ENCODE data around the gene IKZF4. TPM values are rescaled to one million over a fixed set of nuclear protein-coding genes. Genes with fewer than 3 reads are reported as not detected.

Gene IKZF4
- total and polyA plus RNA-seq, 10 of the 15 experiments (the other 5 are each of a cell fraction or from before 2014, with no cell fraction given) = 0.74 to 5.5 (median 1.1) TPM

DNA sequence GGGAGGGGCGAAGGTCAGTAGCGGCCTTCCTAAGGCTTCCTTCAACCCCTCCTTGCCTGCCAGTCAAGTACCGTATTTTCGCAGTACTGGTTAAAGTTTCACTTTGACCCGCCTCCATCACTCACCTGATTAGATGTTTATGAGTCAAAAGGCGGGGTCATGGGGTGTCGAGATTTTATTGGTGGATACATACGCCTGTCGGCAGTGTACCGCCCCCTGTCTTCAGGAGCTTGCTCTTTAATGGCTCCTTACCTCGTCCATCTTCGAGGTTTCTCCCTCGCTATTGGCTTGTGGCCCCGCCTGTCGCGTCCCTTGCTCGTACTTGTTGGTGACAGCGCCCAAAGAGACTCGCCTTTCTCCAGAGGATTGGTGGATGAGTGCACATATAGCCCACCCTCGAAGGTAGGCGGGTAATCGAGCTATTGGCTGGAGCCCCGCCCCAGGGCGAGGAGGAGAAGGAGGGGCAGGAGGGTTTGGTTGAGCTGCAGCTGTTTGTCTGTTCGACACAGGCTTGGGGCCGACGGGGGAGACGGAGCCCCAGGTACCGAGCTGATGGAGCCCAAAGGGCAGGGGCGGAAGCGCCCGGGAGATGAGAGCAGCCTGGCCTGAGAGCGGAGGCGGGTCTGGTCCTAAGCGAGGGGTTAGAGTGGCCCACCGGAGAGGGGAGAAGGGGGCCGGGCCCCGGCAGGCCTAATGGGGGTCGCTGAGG, 47.1 kb upstream of the IKZF4 start, which contains the start of gene RAB5B (continued):
- TF ChIP-seq RELB (IDR thresholded peaks at IDR 0.05; ENCODE audit: low read depth) = no peak
- TF ChIP-seq ZNF207 (IDR thresholded peaks at IDR 0.05; ENCODE audit: borderline replicate concordance) = no peak
- TF ChIP-seq IRF4 (IDR thresholded peaks at IDR 0.05; ENCODE audit: low read depth, low read length) = no peak
- TF ChIP-seq, protein P1, sequence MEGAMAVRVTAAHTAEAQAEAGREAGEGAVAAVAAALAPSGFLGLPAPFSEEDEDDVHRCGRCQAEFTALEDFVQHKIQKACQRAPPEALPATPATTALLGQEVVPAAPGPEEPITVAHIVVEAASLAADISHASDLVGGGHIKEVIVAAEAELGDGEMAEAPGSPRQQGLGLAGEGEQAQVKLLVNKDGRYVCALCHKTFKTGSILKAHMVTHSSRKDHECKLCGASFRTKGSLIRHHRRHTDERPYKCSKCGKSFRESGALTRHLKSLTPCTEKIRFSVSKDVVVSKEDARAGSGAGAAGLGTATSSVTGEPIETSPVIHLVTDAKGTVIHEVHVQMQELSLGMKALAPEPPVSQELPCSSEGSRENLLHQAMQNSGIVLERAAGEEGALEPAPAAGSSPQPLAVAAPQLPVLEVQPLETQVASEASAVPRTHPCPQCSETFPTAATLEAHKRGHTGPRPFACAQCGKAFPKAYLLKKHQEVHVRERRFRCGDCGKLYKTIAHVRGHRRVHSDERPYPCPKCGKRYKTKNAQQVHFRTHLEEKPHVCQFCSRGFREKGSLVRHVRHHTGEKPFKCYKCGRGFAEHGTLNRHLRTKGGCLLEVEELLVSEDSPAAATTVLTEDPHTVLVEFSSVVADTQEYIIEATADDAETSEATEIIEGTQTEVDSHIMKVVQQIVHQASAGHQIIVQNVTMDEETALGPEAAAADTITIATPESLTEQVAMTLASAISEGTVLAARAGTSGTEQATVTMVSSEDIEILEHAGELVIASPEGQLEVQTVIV (IDR thresholded peaks at IDR 0.05; ENCODE audit: borderline replicate concordance, partially characterized antibody) = peak; percentile 95
- TF ChIP-seq GABPA (IDR thresholded peaks at IDR 0.05; ENCODE audit: low read depth) = peak; percentile 75
- TF ChIP-seq TCF7 (IDR thresholded peaks at IDR 0.05; ENCODE audit: borderline replicate concordance) = no peak
- TF ChIP-seq NR2C1 (IDR thresholded peaks at IDR 0.05) = peak; percentile 64
- TF ChIP-seq MXI1 (IDR thresholded peaks at IDR 0.05; ENCODE audit: low read depth, low read length) = 0 out of 2 replicates have a peak, but pooled peaks have one; percentile 4
- no peak for TF ChIP-seq NFXL1 (IDR thresholded peaks at IDR 0.05; ENCODE audit: borderline replicate concordance)
- peak; percentile 75 for TF ChIP-seq RAD51 (IDR thresholded peaks at IDR 0.05)
- TF ChIP-seq ASH2L (IDR thresholded peaks at IDR 0.05; ENCODE audit: borderline replicate concordance, low read depth) = no peak
- TF ChIP-seq SMARCA5 (IDR thresholded peaks at IDR 0.05) = no peak
- no peak for TF ChIP-seq NR2C2 (IDR thresholded peaks at IDR 0.05; ENCODE audit: borderline replicate concordance, control insufficient read depth, insufficient read length, low read depth)
- no peak for TF ChIP-seq CTCF (IDR thresholded peaks at IDR 0.05 in 2 of 3, conservative IDR thresholded peaks at IDR 0.05 in 1 of 3; ENCODE audit: control insufficient read depth in 2 of 3, extremely low read depth in 1 of 3, insufficient read depth in 1 of 3, low read depth in 3 of 3, low read length in 3 of 3)
- TF ChIP-seq NBN (IDR thresholded peaks at IDR 0.05) = no peak; the same call in none of the 2 replicates
- TF ChIP-seq TCF12 (IDR thresholded peaks at IDR 0.05; ENCODE audit: low read depth, low read length) = peak; percentile 85
- peak; percentile 92 for TF ChIP-seq FOXK2 (IDR thresholded peaks at IDR 0.05)
- TF ChIP-seq KDM1A (IDR thresholded peaks at IDR 0.05; ENCODE audit: borderline replicate concordance) = no peak
- TF ChIP-seq MYC (IDR thresholded peaks at IDR 0.05; ENCODE audit: insufficient read depth, insufficient read length, insufficient replicate concordance, low read length, severe bottlenecking) = no peak
- no peak for TF ChIP-seq MEF2A (IDR thresholded peaks at IDR 0.05; ENCODE audit: insufficient read depth, low read depth, low read length)
- TF ChIP-seq ZSCAN29 (IDR thresholded peaks at IDR 0.05) = no peak
- peak; percentile 4 for TF ChIP-seq SIX5 (IDR thresholded peaks at IDR 0.05; ENCODE audit: low read depth, low read length, severe bottlenecking)
- peak; percentile 77 for TF ChIP-seq POLR2AphosphoS2 (IDR thresholded peaks at IDR 0.05; ENCODE audit: low read depth, low read length)
- no peak; the same call in 1 of the 2 replicates for TF ChIP-seq MTA3 (IDR thresholded peaks at IDR 0.05; ENCODE audit: borderline replicate concordance, low read length)
- no peak for TF ChIP-seq SUPT20H (IDR thresholded peaks at IDR 0.05; ENCODE audit: borderline replicate concordance, control insufficient read depth, low read depth, low read length)
- TF ChIP-seq IKZF1 (conservative IDR thresholded peaks at IDR 0.05) = no peak
- no peak for TF ChIP-seq STAT3 (IDR thresholded peaks at IDR 0.05; ENCODE audit: low read depth, low read length)

All from GM12878 (cell line).